Stimulated activated CD8-positive, alpha-beta memory T cell treated with anti-CD3 and anti-CD28 coated beads, Interleukin-12 subunit alpha, Interleukin-12 subunit beta, amount 100 ng/mL, for 24 hours (primary cell): ENCODE data around the gene MAN1C1.

Experiments used
- DNase-seq: peaks from one replicate; pipeline ENCODE4 v3.0.0-alpha.2; 2020; ENCODE audit errors: extremely low read depth

The MAN1C1 gene

DNA sequence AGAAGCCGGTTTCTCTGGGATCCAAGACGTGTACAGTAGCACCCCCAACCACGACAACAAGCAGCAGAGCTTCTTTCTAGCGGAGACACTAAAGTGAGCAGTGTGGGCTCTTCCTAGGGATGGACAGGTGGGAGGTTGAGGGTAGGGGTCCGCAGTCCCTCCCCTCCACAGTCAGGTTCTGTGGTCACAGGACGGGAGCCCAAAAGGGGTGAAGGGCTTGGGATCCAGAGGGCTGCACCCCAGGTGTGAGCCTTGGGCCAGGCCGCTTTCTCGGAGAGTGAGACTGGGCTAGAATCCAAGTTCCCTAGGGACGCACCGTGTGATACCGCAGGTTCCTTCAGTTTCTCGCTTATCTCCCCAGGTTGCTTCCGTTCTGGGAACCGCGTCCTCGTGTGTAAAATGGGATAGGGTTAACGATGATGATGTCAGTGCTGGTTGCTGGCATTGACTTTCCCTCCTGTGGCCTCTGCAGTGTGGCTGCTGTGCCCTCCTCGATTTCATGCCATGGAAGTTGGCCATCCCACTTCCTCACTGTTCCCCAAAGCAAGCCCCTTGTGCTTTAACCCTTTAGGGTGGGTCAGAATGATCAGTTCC lies 166.1 kb downstream of the MAN1C1 start:
- no peak for DNase-seq

DNA sequence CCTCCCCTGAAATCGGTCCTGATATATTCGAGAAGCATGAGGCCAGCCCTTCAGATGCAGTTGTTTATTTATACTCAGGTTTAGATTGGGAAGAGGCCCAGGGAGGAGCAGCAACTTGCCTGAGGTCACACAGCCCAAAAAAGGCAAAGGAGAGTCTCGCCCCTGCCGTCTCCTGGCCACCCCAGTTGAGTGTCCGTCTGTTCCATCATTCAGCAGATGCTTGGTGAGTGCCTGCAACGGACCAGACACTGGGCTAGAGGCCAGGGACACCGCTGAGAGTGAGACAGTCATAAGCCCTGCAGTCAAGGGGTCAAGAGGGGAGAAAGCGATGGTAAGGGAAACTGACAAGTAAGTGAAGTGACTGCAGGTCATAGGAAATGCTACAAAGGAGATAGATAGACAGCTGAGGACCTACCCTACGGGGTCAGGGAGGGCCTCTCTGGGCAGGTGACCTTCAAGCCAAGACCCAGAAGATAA lies 168.0 kb downstream of the MAN1C1 start:
- DNase-seq, result no peak

DNA sequence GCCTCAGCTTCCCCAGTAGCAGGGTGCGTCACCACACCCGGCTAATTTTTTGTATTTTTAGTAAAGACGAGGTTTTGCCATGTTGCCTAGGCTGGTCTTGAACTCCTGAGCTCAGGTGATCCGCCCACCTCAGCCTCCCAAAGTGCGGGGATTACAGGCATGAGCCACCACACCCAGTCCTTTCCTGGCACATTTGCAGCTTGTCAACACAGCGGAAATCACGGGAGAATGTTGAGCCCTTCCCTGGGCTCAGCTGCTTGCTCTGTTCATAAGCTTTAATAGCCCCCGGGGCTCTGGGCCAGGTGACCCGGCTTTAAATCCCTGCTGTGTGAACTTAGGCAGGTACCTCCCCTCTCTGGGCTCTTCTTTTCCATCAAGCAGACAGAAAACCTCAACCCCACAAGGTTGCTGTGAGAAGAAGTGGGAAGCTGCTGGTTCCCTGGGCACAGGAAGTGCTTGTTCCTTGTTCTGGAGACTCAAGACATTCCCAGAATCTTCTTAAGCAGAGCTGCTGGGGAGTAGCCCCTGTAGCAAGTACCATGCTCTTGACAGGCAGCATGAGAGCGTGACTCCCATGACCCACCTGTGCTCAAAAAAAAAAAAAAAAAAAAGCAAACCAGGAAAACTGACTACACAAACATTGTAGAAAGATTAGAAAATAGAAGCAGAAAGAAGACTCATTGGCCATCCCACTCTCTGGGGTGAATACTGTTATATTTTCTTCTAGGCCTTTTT lies 168.9 kb downstream of the MAN1C1 start:
- DNase-seq, result no peak

DNA sequence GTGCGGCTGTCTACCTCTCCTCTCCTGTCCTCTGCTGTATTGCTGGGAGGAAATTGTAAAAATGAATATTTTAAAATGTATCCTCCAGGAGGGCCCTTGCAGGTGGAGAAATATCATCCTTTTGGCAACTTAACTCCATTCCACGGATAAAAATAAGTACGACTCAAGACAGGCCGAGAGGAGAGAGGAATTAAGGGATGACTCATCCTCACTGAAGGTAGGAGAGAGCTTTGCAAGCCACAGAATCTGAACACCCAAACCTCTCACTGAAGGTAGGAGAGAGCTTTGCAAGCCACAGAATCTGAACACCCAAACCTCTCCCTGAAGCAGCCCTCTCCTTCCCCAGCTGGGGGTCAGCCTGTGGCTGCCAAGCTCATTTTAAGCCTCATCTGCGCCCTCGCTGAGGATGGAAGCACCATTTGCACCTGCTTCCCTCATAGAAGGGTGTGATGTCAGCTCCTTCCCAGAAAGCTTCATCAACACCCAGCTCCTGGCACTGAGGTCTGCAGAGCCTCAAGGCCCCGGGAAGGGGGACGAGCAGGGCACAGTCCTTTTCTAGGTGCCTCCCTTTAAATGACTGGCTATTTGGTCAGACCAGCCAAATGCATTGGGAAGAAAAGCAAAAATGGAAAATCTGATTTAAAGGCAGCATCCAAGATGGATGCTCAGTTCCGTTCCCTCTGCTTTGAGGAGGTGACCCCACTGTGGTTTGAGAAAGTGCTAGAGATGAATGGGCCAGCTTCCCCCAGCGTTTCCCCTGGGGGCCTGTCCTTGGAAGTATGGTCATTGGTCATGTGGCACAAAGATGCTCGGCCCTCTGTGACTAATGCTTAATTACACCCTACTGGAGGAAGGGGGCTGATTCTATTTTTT lies 170.5 kb downstream of the MAN1C1 start:
- DNase-seq, result no peak

DNA sequence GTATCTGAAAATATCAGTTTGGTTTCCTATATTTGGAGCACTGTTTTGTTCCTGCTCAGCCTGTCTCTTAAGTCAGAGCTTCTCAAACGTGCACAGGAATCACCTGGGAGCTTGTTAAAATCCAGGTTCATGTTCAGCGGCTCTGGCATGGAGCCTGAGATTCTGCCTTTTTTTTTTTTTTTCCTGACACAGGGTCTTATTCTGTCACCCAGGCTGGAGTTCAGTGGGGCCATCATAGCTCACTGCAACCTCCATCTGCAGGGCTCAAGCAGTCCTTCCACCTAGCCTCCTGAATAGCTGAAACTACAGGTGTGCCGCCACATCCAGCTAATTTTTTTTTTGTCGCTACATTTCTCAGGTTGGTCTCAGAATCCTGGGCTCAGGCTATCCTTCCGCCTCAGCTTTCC lies 171.2 kb downstream of the MAN1C1 start:
- no peak for DNase-seq

DNA sequence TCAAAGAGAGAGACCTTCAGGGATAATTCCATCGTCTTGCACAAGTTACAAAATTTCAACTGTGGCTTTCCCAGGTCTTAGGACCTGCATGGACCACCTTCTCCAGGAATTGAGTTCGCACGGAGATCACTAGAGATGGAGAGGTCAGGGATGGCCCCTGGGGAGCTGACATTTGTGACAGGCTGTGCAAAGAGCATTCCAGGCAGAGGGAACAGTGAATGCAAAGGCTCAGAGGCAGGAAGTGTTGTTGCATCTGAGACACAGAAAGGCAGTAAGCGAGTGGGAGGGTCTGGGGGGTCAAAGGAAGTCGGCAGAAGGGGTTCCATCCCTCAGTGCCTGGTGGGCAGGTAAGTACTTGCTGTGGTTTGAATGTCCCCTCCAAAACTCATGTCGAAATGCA lies 173.9 kb downstream of the MAN1C1 start:
- no peak for DNase-seq

- DNase-seq, result no peak
Observed at GRCh38 chr1:25792115-25792514, 175.5 kb downstream of the MAN1C1 start.

GRCh38 chr1:25793585-25794170 lies 177.1 kb downstream of the MAN1C1 start:
- no peak for DNase-seq

DNA sequence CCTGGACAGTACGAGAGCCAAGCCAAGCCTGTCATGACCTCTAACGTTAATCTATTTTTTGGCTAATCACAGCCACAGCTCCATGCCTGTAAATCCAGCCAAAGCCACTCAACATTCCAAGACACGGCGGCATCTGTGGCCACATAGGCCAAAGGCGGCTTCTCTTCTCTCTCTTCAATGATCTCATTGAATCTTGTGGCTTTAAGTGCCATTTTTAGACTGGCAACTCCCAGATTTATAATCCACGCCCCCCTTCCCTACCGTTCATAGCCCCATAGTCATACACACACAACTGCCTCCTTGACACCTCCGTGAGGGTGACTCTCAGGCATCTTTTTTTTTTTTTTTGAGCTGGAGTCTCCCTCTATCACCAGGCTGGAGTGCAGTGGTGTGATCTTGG lies 177.7 kb downstream of the MAN1C1 start:
- no peak for DNase-seq

DNA sequence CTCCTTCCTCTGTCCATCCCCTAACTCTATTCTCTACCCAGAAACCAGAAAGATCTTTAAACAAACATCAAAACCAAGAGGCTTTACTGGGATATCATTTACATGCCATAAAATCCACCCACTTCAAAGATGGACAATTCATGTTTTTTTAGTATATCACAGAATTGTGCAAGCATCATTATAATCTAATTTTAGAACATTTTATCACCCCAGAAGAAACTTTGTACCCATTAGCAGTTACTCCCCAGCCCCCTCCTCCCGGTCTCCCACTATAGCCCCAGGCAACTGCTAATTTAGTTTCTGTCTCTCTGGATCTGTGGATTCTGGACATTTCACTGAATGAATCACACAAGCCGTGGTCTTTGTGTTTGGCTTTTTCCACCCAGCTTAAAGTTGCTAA lies 178.6 kb downstream of the MAN1C1 start:
- DNase-seq, result no peak

DNA sequence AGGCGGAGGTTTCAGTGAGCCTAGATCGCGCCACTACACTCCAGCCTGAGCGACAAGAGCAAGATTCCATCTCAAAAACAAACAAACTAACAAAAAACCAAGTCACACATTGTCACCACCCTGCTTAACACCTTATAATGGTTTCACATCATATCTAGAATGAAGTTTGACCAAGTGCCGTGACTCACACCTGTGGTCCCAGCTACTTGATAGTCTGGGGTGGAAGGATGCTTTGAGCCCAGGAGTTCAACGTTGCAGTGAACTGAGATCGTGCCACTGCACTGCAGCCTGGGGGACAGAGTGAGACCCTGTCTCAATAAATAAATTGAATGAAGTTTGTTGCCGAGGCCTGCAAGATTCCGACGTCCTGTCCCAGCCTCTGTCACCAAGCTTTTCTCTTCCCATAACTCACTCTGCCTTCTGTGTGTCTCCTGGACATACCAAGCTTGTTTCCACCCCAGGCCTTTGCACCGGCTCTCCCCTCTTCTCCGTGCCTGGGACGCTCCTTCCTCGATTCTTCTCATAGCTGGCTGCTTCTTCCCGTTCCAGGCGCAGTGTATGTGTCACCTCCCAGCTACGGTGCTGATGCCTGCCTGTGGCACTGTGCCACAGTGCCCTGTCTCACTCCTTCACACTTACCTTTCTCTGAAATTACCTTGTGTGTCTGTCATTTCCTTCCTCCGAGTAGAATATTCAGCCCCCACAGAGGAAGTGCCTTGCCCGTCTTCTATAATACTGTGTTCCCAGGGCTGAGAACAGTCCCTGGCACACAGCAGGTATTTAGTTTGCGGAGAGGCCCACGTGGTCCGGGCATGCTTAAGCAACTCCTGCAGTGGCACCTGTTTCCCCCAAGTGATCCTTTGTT lies 179.6 kb downstream of the MAN1C1 start:
- no peak for DNase-seq

- DNase-seq, result peak; percentile 61
Observed at GRCh38 chr1:25796811-25797458, 180.3 kb downstream of the MAN1C1 start.

DNA sequence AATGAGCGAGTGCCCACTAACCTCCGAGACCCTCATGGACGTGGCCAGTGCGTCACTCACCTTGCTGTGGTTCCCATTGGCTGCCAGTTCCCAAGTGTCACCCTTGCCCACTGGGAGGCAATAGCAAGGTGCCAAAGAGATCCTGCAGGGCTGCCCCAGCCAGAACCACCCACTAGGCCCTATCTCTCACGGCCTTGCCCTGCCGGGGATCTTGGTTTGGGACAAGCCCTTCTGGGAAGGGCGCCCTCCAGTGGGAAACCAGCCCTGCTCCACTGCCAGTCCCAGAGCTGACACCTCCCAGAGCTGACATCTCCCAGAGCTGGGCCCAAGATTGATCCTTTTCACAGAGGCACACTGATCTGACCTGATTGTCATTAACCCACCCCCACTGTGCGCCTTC lies 181.3 kb downstream of the MAN1C1 start:
- DNase-seq, result no peak

DNA sequence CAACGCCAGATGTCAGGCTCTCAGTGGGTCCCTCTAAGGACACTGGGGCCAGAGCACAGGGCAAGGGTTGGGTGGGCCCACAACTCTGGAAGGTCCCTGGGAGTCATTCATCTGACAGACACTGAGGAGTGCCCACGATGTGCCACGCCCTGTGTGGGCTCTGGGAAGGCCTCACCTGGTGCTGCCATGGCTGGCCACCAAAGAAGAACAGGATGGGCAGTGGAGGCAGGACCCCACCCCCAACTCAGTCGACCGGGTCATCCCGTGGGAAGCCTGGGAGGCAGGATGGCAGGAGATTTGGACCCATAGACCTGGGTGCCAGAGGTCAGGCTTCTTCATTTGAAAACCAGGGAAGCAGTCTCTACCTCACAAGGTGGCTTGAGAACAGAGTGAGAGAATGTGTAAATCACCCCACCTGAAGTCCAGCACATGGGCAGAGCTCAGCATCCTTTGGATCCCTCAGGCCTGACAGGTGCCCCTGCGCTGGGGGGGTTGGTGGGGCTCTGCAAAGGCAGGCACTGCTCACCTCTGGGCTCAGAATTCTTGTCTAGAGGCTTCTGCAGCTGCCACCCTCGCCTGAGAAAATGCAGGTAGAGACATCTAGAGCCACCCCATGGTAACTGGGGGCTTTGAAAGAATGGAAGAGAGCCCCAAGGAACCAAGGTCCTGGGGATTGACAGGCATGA lies 182.2 kb downstream of the MAN1C1 start:
- no peak for DNase-seq

GRCh38 chr1:25799352-25799934 lies 182.9 kb downstream of the MAN1C1 start:
- DNase-seq, result no peak

GRCh38 chr1:25799935-25800702 lies 183.5 kb downstream of the MAN1C1 start, which contains the start of gene SELENON:
TSS of gene SELENON (plus strand) at chr1:25800193. CDS start at chr1:25800231, 38 bp downstream.
- DNase-seq, result no peak

DNA sequence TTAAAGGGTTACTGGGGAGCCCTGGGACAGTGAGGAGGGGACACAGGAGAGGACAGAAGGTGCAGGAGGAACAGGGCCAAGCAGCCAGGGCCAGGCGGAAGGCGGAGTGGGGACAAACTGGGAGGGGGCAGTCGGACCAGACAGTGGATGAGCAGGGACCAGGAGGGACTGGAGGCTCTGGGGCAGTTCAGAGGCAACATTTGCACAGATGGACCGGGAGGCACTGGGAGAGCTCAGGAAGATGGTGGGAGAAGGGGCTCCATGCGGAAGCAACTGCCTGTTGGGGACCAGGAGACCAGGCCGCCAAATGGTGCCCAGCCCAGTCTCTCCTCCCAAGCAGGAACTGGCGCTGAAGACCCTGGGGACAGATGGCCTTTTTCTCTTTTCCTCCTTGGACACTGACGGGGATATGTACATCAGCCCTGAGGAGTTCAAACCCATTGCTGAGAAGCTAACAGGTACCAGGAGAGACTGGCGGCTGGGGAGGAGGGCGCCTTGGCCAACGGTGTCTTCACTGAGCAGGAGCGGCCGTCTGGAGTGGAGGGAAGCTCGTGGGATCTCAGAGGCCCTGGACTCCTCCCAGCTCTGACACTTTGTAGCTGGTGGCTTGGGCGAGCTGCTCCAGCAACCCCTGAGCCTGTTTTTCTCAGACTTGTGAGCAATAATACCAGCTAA lies 184.2 kb downstream of the MAN1C1 start:
- no peak for DNase-seq

DNA sequence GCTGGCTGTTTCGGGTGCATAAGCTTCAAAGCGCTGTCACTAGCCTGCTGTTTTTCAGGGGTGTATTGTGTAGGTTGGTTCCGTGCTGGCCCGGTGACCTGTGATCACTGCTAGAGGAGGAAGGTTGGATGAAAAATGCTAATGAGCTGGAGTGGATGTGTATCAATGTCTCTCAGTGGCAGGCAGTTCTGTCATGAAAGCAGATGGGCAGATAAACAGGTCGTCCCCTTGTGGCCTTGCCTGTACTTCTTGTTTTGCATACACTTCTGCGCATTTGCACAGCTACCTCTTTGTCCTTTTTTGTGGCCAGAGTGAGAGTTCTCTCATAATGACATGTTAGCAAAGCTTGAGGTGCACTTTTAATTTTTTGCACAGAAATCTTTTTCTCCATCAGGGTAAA lies 186.3 kb downstream of the MAN1C1 start:
- no peak for DNase-seq
